HCT116 (cell line): Measurements from ENCODE around the gene QSOX1. TPM values are rescaled to one million over a fixed set of nuclear protein-coding genes. Genes with fewer than 3 reads are reported as not detected.

Source experiments
- ATAC-seq: fragments of 200-7000 bp; cut with Tn5 transposase; 2 replicates; pipeline ENCODE4 v1.9.1; 2020; ENCODE audit warnings: mild to moderate bottlenecking, moderate library complexity
- BruUV-seq: library from RNA; stranded (reverse); fragments of 400-500 nt; replicated peaks from 2 replicates; lab custom pipeline; 2021; lab: Mats Ljungman, UMichigan
- CTCF ChIA-PET: fragments of 300-600 bp; sonication (Branson Sonifier 250); formaldehyde crosslinking; loops from one replicate; lab custom pipeline; 2021; ENCODE audit warnings: antibody characterized with exemption; lab: Charles Lee
- POLR2A ChIA-PET: fragments of 300-600, 350-600 bp; sonication (Branson Sonifier 250); formaldehyde crosslinking; loops from one replicate; lab custom pipeline; 2021; ENCODE audit warnings: antibody characterized with exemption; lab: Charles Lee
- RAD21 ChIA-PET, 2 experiments: fragments of 300-600 bp; sonication (Branson Sonifier 250); formaldehyde crosslinking; loops; one replicate each; lab custom pipeline; 2023; ENCODE audit warnings: low total read pairs in 2 of 2; ENCODE audit not compliant: uncharacterized antibody in 2 of 2, unreplicated experiment in 2 of 2, low non-redundant PET in 1 of 2; lab: Charles Lee
- DNase-seq: peaks from one replicate; pipeline ENCODE4 v3.0.0-alpha.2; 2010; ENCODE audit warnings: low read depth, low spot score
- H2AFZ ChIP-seq: fragments of 200-600 bp; shearing (Covaris generic), sonication (generic); 2 replicates; pipeline ENCODE4 v1.6.1; 2017; ENCODE audit warnings: low read depth, mixed run types, mixed read lengths, antibody characterized with exemption, low read length; ENCODE audit not compliant: poor library complexity, severe bottlenecking
- H3K27ac ChIP-seq: 2 replicates; pipeline ENCODE4 v1.5.1; 2012; ENCODE audit warnings: low read depth, low read length
- H3K27me3 ChIP-seq: fragments of 200-600 bp; sonication (generic); 2 replicates; pipeline ENCODE4 v1.6.1; 2016; ENCODE audit warnings: mixed run types, low read length, mixed read lengths; ENCODE audit not compliant: insufficient read depth
- H3K36me3 ChIP-seq, 2 experiments: fragments of 200-500 bp in 1 of 2; fragments of 200-600 bp in 1 of 2; sonication (Bioruptor generic) in 1 of 2; sonication (generic) in 1 of 2; 2 replicates each; pipeline versions ENCODE4 v1.5.1 to v1.6.1; 2014 to 2016; ENCODE audit warnings: low read length in 2 of 2, inconsistent platforms in 1 of 2, mixed read lengths in 1 of 2, mixed run types in 1 of 2; ENCODE audit not compliant: insufficient read depth in 2 of 2, control insufficient read depth in 1 of 2
- H3K4me1 ChIP-seq, 2 experiments: fragments of 200-600 bp in 1 of 2; sonication (generic) in 1 of 2; 2 replicates each; pipeline versions ENCODE4 v1.5.1 to v1.6.1; 2012 to 2017; ENCODE audit warnings: low read length in 2 of 2, inconsistent platforms in 1 of 2, mild to moderate bottlenecking in 1 of 2, mixed read lengths in 1 of 2, mixed run types in 1 of 2, moderate library complexity in 1 of 2; ENCODE audit not compliant: insufficient read depth in 2 of 2, control insufficient read depth in 1 of 2
- H3K4me2 ChIP-seq: fragments of 200-600 bp; sonication (generic); 2 replicates; pipeline ENCODE4 v1.6.1; 2017; ENCODE audit warnings: mixed run types, low read length, mixed read lengths
- H3K4me3 ChIP-seq, 2 experiments: fragments of 200-600 bp in 1 of 2; sonication (generic) in 1 of 2; replicated peaks in 1 of 2; 2 replicates each; pipeline ENCODE4 v1.5.1; 2011 to 2016; ENCODE audit warnings: low read length in 2 of 2, control low read depth in 1 of 2, low read depth in 1 of 2, mild to moderate bottlenecking in 1 of 2, mixed read lengths in 1 of 2, mixed run types in 1 of 2
- H3K79me2 ChIP-seq: fragments of 200-600 bp; sonication (generic); 2 replicates; pipeline ENCODE4 v1.6.1; 2017; ENCODE audit warnings: mild to moderate bottlenecking, mixed run types, low read length, moderate library complexity, mixed read lengths; ENCODE audit not compliant: insufficient read depth
- H3K9ac ChIP-seq: fragments of 200-600 bp; sonication (generic); 2 replicates; pipeline ENCODE4 v1.6.1; 2016; ENCODE audit warnings: low read length, mixed read lengths
- H3K9me2 ChIP-seq: fragments of 200-600 bp; sonication (generic), shearing (Covaris generic); 2 replicates; pipeline ENCODE4 v1.6.1; 2017; ENCODE audit warnings: mixed run types, mild to moderate bottlenecking, moderate library complexity; ENCODE audit not compliant: insufficient read depth
- H3K9me3 ChIP-seq, 2 experiments: fragments of 200-500 bp in 1 of 2; fragments of 200-600 bp in 1 of 2; sonication (Bioruptor generic) in 1 of 2; sonication (generic) in 1 of 2; 2 replicates each; pipeline ENCODE4 v1.6.1; 2014 to 2017; ENCODE audit warnings: low read length in 2 of 2, mixed read lengths in 2 of 2, inconsistent platforms in 1 of 2, low read depth in 1 of 2, mild to moderate bottlenecking in 1 of 2, mixed run types in 1 of 2, moderate library complexity in 1 of 2; ENCODE audit not compliant: control insufficient read depth in 1 of 2, insufficient read depth in 1 of 2
- H4K20me1 ChIP-seq: fragments of 200-600 bp; sonication (generic), shearing (Covaris generic); 2 replicates; pipeline ENCODE4 v1.6.1; 2017; ENCODE audit warnings: mixed run types, mild to moderate bottlenecking, moderate library complexity; ENCODE audit not compliant: insufficient read depth
- FOSL1 ChIP-seq: IDR thresholded peaks from 2 replicates; pipeline ENCODE4 v1.6.1; 2012; ENCODE audit warnings: low read depth
- RAD21 ChIP-seq: IDR thresholded peaks from 2 replicates; pipeline ENCODE4 v1.6.1; 2012; ENCODE audit warnings: low read depth, mild to moderate bottlenecking
- SRF ChIP-seq: IDR thresholded peaks from 2 replicates; pipeline ENCODE4 v1.6.1; 2012; ENCODE audit warnings: low read depth
- intact Hi-C: fragments of 100-400 bp; cut with micrococcal nuclease; formaldehyde crosslinking; loops from 2 replicates; pipeline ENCODE4 v1.10.0; 2022
- total RNA-seq: library from RNA; stranded (reverse); gene quantifications from one replicate; pipeline ENCODE4 v1.2.1, GENCODE V29; 2021; ENCODE audit not compliant: unreplicated experiment
- TF ChIP-seq, protein P1 (sequence below): IDR thresholded peaks from 2 replicates; pipeline ENCODE4 v1.6.1; 2012

QSOX1 gene
- total RNA-seq, 1 experiment from 2014 or later, result 89.2 TPM

DNA sequence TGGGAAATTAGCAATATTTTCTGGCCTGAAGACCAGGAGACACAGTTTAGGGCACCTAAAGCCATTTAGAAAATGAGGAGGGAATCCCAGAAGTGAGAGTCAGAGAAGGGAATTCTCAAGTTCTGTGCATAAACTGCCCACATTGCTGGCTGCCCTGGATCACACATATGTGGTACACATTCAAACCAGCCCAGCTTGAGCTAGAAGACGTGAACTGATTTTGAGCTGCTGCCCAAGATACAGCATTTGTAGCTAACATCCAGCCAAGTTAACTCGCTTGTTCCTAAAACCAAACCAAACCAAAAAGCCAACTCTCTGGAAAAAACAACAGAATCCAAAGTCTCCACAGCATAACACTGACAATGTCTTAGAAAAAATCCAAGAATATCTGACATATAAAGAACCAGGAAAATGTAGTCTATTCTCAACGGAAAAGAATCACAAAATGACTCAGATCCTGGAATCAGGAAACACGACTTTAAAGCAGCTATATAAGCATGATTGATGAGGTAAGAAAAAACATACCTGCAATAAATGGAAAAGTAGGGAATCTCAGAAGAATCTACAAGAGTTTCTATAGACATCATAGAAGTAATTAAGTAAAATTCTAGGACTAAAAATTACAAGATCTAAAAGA is 18.2 kb upstream of the QSOX1 start:
- no peaks in the 10 kb centered on the region for H3K9me2 ChIP-seq
- H3K79me2 ChIP-seq, result no peaks in the 10 kb centered on the region
- BruUV-seq, result no TSS peak
- no peaks in the 10 kb centered on the region for H3K27me3 ChIP-seq
- H3K36me3 ChIP-seq, result no peaks in the 10 kb centered on the region
- RAD21 ChIA-PET, result no interaction called here
- H2AFZ ChIP-seq, result peak overlapping the region; percentile 84
- intact Hi-C loops, result no loop called here
- POLR2A ChIA-PET, result no interaction called here
- peaks cover 0 to 12% of the 10 kb centered on the region in 2 experiments; a peak in 2 of 4 replicates for H3K4me1 ChIP-seq
- no peaks in the 10 kb centered on the region for H3K9me3 ChIP-seq
- H3K4me2 ChIP-seq, result peak overlapping the region; percentile 31
- H3K27ac ChIP-seq, result no peak overlapping the region
- H4K20me1 ChIP-seq, result no peaks in the 10 kb centered on the region
- no peak overlapping the region for H3K9ac ChIP-seq
- CTCF ChIA-PET, result no interaction called here
- DNase-seq (no peak), ATAC-seq (no peak)
- peak; percentile 35; the same call in 1 of the 2 replicates for TF ChIP-seq FOSL1
- TF ChIP-seq RAD21, result no peak
- no peak overlapping the region for H3K4me3 ChIP-seq

DNA sequence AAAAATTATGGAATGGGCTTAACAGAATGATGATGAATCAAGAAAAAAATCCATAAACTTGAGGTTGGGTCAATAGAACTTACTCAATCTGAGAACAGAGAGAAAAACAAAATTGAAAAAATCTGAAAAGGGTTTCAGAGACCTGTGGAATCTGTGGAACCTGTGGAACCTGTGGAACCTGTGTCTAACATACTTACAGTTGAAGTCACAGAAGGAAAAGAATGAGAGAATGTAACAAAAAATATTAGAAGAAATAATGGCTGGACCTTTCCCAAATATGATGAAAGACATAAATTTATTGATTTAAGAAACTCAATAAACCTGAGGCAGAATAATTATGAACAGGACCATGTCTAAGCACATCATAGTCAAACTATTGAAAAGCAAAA is 17.7 kb upstream of the QSOX1 start:
- peaks cover 0 to 12% of the 10 kb centered on the region in 2 experiments; a peak in 2 of 4 replicates for H3K4me1 ChIP-seq
- H3K9ac ChIP-seq, result no peak overlapping the region
- TF ChIP-seq, protein P1, sequence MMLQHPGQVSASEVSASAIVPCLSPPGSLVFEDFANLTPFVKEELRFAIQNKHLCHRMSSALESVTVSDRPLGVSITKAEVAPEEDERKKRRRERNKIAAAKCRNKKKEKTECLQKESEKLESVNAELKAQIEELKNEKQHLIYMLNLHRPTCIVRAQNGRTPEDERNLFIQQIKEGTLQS, result no peak
- no peak for TF ChIP-seq SRF
- no peaks in the 10 kb centered on the region for H4K20me1 ChIP-seq
- H3K36me3 ChIP-seq, result no peaks in the 10 kb centered on the region
- peak overlapping the region; percentile 84 for H2AFZ ChIP-seq
- ChIA-PET POLR2A (interaction anchor here (0.8 kb wide), 1 partner anchor 17 kb away, joined by 3 read pairs; the partner anchor contains the start of gene QSOX1), CTCF (no interaction called here), RAD21 (no interaction called here)
- no peak overlapping the region for H3K27ac ChIP-seq
- H3K9me3 ChIP-seq, result no peaks in the 10 kb centered on the region
- ATAC-seq (no peak), DNase-seq (no peak)
- H3K9me2 ChIP-seq, result no peaks in the 10 kb centered on the region
- H3K4me2 ChIP-seq, result peak overlapping the region; percentile 31
- H3K4me3 ChIP-seq, result no peak overlapping the region
- intact Hi-C loops, result no loop called here
- no peaks in the 10 kb centered on the region for H3K79me2 ChIP-seq
- BruUV-seq, result no TSS peak
- no peaks in the 10 kb centered on the region for H3K27me3 ChIP-seq
